Left kidney (tissue), 2 donors: Measurements from ENCODE around the gene CFAP54. TPM values are rescaled to one million over a fixed set of nuclear protein-coding genes. Genes with fewer than 3 reads are reported as not detected.
"Not testable (repeated sequence)": the region's sequence is repeated elsewhere in the genome, so short reads cannot be mapped to it uniquely, and the experiment has no call there.

Experiments
- DNase-seq: peaks from one replicate; pipeline ENCODE4 v3.0.0-alpha.2; 2013
- polyA plus RNA-seq: library from polyadenylated mRNA; unstranded; fragments of 120-200 nt; gene quantifications from one replicate; pipeline ENCODE4 v1.2.1, GENCODE V29; 2013; ENCODE audit not compliant: insufficient read length

The CFAP54 gene
- polyA plus RNA-seq, 1 donor: 4.4 TPM

- no peak for DNase-seq
Measured at GRCh38 chr12:96623656-96624217, 134.4 kb downstream of the CFAP54 start.

- DNase-seq: no peak
Measured at GRCh38 chr12:96635844-96636243, 146.5 kb downstream of the CFAP54 start.

GRCh38 chr12:96636895-96637294 lies 147.5 kb downstream of the CFAP54 start:
- no peak for DNase-seq

GRCh38 chr12:96648923-96649322 lies 159.5 kb downstream of the CFAP54 start:
- DNase-seq: no peak

GRCh38 chr12:96652870-96653269 lies 163.5 kb downstream of the CFAP54 start:
- DNase-seq: no peak

DNA sequence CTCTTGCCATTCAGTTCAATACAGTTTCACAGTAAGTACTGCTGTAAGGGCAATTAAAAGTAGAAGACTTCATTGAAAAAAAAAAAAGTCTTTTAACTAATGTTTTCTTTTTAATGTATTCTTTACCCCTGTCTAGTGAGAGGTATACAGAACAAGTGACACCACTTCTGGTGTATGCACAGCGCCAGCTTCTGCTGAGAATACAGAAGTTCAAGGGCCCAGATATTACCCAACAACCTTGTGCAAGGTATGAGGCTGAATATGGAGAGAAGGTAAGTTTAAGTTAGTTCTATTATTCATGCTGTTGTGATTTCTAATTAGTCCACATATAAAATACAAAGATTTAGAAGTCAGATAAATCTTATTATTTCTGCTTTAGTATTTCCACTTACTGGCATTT lies 168.7 kb downstream of the CFAP54 start:
- DNase-seq: no peak

DNA sequence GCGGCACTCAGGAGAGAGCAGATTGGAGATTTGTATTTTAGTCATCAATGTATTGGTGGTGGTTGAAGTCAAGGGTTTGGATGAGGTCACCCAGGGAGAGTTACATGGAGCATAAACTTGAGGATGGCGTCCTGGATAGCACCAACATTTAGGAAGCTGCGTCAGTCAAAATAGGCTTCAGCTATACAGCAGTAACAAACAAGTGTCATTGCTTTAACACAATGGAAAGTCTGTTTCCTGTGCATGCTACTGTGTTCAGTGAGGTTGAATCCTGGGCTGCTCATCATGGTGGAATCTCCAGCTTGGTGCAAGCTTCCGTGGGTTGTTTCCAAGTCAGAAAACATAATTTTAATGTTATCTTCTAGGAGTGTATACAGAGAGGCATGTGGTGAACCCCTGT lies 180.4 kb downstream of the CFAP54 start:
- DNase-seq: no peak

- DNase-seq: no peak
Measured at GRCh38 chr12:96670334-96670899, 181.0 kb downstream of the CFAP54 start.

- not testable (repeated sequence) for DNase-seq
Measured at GRCh38 chr12:96675519-96675918, 186.1 kb downstream of the CFAP54 start.

DNA sequence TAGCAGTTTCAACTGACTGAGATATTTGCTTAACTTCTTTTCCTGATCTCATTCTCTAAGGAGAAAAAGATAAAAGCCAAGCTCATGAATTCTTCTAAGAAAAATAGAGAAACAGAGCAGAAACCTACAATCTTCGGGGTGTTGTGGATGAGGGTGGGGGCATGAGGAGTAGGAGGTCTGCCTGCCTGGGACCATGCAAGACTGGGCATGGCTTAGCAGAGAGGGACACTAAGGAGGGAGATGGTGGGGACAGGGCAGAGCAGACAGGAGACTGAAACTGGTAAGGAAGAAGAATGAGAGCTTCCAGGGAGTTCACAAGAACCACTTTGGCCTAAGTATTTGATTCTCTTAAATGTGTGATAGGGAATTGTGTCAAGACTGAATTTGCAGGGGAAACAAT lies 188.0 kb downstream of the CFAP54 start:
- no peak for DNase-seq

- DNase-seq: peak; percentile 0
Measured at GRCh38 chr12:96687719-96688118, 198.3 kb downstream of the CFAP54 start.

GRCh38 chr12:96698521-96698920 lies 209.1 kb downstream of the CFAP54 start:
- no peak for DNase-seq

DNA sequence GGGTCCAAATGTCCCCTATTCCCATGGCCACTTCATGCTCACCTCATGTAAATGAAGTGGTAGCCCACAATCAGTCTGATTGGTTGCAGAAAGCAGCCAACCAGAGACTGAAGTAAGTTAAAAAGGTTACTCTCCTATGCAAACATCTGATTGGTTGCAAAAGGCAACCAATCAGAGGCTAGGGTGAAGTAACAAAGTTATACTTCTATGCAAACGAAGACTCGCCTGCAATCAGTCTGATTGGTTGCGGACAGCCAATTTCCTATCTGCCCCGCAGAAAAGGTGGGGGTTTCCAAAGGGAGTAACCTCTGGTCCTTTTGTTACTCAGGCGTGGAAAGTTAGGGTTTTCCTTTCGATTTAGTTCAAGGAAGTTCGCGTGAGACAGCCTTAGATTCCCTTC lies 209.6 kb downstream of the CFAP54 start:
- no peak for DNase-seq

- DNase-seq: no peak
Measured at GRCh38 chr12:96701856-96702255, 212.5 kb downstream of the CFAP54 start.

GRCh38 chr12:96710127-96710745 lies 220.9 kb downstream of the CFAP54 start:
- DNase-seq: no peak

DNA sequence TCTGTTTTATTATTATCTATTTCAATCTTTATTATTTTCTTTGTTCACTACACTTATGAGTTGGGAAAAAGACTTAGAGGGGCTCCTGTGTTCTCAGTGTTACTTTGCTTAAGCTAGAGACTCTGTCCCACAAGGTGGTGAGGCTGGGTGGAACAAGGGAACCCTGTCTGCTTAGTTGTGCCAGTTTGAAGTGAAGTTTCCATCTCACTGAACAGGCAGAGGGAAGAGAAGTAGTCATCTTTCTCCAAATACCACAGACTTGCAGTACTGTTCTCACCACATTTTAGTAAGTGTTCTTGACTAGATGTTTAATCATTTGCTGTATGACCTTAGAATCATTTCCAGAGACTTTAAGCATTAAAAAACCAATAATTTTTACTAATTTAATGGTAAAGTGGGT lies 222.0 kb downstream of the CFAP54 start:
- no peak for DNase-seq

- DNase-seq: no peak
Measured at GRCh38 chr12:96714199-96714598, 224.8 kb downstream of the CFAP54 start.

DNA sequence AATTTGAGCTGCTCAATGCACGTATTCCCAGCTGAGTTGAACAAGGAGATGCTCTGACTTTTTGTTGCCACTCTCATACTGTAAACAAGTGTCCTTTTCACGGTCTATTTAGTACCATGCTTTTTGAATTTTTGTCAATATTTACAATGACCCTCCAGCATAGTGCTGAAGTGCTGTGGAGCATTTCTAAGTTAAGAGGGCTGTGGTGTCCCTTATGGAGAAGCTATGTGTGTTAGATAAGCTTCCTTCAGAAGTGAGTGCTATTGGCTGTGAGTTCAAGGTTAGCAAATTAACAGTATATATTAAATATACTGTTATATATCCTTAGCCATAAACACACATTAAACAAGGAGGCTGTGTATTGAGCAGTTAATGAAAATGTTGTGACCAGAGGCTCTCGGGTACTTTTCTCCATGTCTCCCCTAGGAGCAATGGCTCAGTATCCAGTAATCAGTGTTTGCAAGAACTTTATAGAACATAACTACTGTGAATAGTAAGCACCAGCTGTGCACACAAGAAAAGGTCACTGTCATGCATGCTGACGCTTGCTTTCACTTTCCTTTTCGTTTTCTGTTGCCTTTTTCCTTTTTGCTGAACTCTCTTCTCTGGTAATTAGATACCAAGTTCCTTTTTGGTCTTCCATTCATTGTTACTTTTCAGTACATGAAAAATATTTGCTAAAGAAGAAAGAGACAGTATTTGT lies 230.4 kb downstream of the CFAP54 start:
- DNase-seq: peak; percentile 17

DNA sequence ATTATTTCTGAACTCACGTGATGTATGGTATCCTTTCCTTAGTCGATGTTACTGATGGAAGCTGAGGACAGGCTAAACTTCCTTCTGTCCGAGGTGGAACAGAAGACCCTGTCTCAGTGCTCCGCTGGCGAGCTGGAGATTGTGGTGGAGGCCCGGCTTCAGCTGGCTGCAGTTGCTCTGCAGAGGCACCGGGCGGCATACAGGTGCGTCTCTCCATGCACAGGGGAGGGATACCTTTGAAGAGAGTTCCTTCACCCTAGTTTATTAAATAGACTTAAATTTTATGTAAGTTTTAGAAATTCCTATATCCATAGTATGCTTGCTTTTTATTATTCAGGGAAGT lies 231.0 kb downstream of the CFAP54 start:
- DNase-seq: no peak

DNA sequence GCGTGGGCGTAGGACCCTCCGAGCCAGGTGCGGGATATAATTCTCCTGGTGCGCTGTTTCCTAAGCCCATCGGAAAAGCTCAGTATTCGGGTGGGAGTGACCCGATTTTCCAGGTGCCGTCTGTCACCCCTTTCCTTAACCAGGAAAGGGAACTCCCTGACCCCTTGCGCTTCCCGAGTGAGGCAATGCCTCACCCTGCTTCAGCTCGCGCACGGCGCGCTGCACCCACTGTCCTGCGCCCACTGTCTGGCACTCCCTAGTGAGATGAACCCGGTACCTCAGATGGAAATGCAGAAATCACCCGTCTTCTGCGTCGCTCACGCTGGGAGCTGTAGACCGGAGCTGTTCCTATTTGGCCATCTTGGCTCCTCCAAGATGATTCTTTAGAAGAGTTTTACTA lies 240.1 kb downstream of the CFAP54 start:
- DNase-seq: not testable (repeated sequence)

DNA sequence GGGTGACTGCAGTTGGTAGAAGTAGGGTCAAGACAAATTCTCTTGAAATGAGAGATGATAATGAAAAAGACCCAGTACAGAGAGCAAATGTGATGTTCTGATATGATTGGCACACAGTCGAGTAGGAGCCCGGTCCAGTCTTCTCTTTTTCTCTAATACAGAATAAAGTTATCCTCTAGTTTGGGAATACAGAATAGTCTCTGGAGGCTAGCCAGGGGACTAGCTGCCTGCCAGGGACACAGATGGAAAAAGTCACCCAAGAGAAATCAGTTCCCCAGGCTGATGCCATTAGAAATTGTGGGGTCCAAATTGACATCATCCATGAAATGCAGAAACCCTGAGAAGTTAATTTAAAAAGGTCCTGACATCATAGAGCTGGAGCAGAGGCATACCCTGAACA lies 240.5 kb downstream of the CFAP54 start:
- DNase-seq: no peak

- peak; percentile 14 for DNase-seq
Measured at GRCh38 chr12:96743606-96744005, 254.2 kb downstream of the CFAP54 start.

DNA sequence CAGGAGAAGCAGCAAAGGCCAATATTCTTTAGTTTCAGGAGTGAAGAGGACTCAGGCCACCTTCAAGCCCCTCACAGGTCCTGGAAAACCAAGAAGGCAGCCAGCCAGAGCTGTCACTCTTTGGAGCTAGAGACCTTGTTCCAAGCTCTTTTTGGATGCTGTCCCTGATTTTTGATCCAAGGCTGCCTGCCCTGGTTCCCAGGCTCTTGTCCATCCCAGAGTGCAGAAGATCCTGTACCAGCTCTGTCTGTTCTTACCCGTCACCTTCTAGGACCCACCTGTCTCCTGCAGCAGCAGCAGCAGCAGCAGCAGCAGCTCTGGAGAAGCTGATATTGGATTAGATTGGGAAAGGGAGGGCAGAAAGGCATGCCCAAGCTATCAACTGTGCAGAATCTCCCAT lies 260.6 kb downstream of the CFAP54 start:
- DNase-seq: no peak

DNA sequence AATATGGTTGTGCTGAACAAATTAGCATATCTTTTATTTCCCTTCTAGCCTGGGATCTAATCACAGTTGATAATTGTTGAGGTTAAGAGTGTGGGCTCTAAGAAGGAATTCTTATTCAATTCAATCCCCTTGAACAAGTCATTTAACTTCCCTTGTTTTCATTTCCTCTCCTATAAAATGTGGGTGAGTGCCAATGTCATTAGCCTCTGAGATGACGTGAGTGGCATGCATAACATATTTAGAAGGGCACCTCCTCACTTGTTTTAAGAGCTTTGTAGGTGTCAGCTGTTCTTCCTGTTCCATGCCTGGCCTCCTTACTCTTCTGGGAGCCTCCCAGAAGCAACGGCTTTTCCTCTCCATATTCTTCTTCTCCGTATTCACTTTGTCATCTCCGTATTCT lies 262.2 kb downstream of the CFAP54 start:
- DNase-seq: no peak
